Limb (tissue), 2 donors: Measurements from ENCODE around the gene SUPT3H.
A peak's percentile ranks its signal among the peaks of the same experiment; 100 is the strongest.
"Not testable (repeated sequence)": the region's sequence is repeated elsewhere in the genome, so short reads cannot be mapped to it uniquely, and the experiment has no call there.

ENCODE experiments used
- DNase-seq, 2 donors: peaks; one replicate each; pipeline ENCODE4 v3.0.0-alpha.2; 2016; ENCODE audit errors: extremely low spot score in 2 of 2

Gene SUPT3H

DNA sequence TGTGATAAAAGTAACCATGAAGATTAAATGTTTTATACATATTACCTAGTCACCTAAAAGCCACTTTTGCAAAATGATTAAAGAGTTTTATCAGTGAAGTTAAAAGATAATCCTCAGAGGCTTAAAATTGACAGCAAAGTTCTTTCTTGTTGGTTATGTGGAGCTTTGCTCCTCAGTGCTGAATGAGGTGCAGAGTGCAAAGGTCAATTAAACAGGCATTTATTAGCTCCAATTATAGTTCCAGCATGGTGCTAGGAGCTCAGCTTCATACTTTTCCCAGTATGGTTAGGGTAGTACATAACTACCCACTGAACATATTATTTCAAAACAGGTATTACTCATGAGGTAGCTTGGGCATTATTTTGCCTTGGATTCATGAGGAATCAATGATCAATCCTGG, 463.6 kb downstream of the SUPT3H start:
- DNase-seq: no peak

DNA sequence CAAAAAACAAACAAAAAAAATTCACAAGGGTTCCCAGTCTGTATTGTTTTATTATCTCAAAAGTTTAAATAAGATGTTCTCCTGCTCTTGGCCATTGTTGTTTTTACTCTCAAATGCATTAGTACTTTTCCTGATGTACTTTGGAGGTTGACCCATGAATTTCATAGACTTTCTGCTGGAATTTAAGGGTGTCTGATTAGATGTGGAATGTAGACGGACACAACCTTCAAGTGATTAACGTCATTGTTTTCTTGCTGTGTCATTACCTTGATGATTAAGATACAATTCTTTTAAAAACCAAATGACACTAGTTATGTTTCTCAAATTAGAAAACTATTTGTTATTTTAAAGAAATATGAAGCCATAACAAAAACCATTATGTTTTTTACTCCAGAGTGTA, 471.0 kb downstream of the SUPT3H start:
- no peak for DNase-seq

DNA sequence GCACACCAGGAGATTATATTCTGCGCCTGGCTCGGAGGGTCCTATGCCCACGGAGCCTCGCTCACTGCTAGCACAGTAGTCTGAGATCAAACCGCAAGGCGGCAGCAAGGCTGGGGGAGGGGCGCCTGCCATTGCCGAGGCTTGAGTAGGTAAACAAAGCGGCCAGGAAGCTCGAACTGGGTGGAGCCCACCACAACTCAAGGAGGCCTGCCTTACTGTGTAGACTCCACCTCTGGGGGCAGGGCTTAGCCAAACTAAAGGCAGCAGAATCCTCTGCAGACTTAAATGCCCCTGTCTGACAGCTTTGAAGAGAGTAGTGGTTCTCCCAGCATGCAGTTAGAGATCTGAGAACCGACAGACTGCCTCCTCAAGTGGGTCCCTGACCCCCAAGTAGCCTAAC, 477.4 kb downstream of the SUPT3H start:
- not testable (repeated sequence) for DNase-seq

DNA sequence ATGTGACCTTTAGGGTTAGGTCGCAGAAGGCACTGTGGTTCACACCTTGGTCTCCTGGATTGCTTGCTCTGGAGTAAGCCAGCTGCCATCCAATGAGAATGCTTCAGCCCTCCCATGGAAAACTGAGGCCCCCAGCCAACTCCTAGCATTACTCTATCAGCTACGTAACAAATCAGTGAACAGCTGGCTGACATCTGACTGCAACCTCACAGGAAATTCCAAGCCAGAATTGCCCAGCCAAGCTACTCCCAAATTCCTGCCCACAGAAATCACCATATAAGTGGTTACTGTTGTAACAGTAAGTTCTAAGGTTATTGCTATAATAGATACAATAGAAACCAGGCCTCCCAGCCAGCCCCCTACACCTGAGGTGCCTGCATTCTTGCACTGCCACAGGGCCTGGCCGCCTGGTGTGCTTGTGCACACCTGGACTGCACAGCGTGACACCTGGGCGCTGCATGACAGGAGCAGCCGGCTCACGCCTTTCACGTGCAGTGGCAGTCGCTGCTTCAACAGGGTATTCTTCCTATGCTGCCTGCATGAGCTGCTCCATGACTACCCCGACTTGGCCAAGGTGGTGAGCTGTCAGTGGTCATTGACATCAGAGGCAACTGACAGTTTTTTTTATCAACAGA, 479.3 kb downstream of the SUPT3H start:
- DNase-seq: no peak

DNA sequence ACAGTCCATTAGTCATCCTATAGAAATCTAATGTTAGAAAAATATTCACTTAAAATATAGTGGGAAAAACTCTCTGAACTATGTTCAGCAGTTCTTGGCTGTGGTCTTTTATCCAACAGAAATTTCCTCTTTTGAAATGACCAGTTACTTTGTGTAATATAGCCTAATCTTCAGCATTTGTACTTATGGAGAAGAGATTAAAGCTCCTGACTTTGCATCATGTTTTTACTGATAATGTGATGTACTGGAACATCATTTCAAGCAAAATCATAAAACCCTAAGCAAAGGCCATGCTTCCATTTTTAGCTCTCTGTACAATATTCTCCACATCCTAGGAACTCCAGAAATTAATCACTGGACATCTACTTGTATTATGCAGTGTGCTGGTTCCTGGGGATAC, 480.4 kb downstream of the SUPT3H start:
- DNase-seq: no peak

DNA sequence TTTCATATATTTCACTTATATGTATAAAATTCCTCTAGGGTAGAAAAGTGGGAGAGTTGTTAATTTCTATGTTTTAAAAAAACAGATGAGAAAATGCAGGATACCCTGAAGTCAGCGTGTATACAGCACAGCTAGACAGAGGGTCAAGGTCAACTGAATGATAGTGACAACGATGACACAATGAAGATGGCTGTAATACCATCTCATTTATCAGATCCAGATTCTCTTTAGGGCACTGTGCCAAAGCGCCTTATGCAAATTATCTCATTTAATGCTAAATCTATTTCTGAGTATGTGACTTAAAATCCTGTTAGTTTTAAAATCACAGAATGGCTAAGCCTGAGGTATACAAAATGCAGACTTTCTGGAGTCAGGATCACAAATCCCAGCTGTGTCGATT, 481.0 kb downstream of the SUPT3H start:
- DNase-seq: no peak

DNA sequence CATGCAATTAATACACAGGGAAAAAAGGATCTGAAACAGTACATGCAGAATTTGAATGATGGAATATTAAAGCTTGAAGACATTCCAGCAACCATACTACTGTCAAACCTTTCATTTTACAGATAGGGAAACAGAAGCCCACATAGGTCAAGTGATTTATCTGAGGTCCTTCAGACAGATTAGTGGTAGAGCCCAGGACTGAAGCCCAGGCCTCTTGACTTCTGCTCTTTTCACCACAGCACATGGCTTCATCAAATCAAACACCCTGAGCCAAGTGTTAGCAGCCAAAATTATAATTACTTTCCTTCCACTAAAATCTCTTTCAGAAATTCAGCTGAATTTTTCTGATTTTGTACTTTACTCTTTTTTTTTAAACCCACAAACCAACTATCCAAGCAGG, 485.2 kb downstream of the SUPT3H start:
- DNase-seq: no peak

DNA sequence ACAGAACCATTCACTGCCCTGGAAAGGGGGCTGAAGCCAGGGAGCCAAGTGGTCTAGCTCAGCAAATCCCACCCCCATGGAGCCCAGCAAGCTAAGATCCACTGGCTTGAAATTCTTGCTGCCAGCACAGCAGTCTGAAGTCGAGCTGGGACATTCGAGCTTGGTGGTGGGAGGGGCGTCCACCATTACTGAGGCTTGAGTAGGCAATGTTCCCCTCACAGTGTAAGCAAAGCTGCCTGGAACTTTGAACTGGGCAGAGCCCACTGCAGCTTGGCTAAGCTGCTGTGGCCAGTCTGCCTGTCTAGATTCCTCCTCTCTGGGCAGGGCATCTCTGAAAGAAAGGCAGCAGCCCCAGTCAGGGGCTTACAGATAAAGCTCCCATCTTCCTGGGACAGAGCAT, 498.7 kb downstream of the SUPT3H start:
- DNase-seq: not testable (repeated sequence)

DNA sequence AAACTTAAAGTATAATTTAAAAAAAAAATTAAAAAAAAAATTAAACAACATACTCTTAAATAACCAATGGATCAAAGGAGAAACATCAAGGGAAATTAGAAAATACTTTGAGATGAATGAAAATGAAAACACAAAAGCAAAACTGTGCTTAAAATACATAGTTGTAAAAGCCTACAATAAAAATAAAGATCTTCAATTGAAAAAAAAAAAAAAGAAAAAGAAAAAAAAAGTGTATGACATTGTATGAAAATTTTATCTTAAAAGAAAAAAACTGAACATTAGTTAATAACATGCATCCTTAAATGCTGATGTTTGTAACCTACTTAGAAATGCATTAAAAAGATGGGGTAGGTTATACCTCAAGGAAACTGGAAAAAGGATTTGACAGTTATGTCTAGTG, 501.1 kb downstream of the SUPT3H start:
- not testable (repeated sequence) for DNase-seq

DNA sequence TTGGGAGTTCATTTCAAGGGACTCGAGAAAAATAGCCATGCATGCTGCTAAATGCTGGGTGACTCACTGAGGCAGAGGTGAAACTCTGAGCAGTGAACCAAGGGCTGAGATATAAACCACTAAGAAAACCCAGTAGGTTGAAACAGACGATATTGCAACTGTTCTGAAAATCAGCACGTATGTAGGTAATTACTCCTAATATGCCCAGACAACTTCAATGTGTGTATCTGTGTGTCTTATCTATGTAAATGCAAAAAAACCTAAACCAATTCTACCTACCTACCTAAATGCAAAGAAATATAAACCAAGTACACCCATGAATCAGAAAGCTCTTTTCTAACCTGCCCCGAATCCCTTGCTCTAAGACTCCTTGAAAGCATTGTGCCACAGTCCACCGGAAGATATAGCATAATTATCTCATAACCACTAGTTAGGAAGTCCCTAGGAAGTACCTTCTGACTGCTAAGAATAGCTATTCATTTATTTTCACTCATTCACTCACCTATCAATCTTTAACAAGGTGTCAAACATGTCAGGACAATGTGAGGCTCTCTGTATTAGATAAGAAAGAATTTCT, 508.3 kb downstream of the SUPT3H start:
- DNase-seq: no peak

DNA sequence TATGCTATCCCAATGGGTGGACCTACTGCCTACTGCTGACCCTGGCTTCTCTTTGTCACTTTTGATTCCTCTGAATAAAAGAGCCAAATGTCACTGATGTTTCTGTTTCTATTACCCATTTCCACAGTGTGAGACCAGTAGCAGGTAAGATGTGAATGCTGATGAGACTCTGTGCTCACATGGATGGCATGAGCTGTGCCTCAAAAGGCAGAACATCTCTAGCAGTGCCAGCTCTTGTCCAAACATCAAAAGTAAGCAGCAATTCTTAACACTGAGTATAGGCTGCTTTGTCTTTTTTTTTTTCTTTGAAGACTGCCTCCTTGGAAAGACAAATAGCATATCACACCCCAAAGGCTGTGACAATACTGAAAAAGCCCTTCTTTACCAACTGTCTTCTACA, 508.8 kb downstream of the SUPT3H start:
- DNase-seq: no peak

DNA sequence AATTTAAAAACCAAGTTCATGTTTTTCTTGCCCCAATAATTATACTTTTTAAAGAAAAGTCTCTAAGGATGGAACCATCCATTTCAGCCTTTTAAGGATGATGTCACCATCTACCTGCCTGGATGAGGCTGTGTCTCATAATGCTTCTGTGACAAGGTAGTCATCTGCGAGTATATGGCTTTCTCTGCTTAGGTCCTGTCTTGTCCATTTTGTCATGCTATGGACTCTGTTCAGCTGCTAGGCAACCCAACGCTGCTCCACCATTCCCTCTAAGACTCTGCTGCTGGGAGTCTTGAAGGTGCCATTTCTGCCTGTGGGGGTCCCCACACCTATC, 509.4 kb downstream of the SUPT3H start:
- DNase-seq: no peak

DNA sequence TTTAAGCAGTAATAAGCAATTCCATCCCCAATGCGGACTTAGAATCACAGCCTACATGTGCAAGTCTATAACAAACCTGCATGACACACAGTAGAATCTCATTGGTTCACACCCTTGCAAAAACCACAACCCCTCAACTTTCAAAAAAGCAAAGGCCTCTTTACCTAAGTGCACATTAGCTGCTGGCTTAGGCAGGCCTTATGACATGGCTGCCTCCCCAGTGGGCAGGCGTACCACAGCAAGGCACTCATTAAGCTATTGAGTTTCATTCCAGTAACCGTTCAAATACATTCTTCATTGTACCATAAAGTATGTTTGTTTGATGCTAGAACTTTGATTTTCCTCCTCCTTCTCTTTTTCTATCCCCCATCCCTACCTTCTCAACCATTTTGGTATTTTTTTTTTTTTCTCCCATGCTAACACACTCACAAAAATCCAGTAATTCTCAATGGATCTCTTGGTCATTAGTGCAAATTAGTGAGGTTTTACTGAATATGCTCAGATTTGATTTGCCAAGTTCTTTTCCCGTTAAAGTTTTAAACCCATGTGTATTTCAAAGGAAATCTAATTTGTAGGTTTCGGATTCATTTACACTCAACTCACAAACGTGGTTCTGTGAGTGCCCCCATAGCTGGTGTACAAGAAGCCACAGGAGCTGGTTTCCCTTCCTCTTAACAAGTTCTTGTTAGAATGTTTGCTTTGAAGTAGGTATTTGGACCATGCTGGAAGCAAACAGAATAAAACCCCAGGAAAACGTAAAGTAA, 510.0 kb downstream of the SUPT3H start:
- no peak for DNase-seq

DNA sequence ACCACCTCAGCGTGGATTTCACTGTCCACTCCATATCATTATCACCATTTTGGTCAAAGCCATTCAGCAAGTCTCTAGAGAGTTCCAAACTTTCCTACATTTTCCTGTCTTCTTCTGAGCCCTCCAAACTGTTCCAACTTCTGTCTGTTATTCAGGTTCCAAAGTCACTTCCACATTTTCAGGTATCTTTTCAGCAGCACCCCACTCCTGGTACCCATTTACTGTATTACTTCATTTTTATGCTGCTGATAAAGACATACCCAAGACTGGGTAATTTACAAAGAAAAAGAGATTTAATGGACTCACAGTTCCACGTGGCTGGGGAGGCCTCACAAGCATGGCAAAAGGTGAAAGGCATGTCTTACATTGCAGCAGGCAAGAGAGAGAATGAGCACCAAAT, 512.5 kb downstream of the SUPT3H start:
- DNase-seq: not testable (repeated sequence)

DNA sequence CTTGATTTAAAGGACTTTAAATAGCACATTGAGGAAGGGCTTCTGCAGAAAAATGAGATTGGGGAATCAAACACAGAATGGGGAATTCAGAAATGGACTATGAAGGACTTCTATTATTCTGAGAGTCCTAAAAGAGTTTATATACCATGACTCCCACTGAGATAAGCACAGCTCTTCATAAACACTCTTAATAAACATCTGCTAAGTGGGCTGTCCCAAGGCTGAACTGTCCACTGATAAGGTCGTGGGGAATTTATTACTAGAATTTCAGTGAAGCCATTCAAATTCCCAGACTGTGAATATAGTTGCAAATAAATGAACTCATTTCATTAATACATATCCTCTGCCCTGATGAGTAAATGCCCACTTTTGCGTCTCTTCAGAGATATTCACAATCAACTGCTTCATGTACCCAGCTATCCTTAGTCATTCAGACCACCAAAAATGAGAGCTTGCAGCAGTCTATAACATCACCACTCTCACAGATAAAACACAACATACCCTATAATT, 517.8 kb downstream of the SUPT3H start:
- no peak for DNase-seq

DNA sequence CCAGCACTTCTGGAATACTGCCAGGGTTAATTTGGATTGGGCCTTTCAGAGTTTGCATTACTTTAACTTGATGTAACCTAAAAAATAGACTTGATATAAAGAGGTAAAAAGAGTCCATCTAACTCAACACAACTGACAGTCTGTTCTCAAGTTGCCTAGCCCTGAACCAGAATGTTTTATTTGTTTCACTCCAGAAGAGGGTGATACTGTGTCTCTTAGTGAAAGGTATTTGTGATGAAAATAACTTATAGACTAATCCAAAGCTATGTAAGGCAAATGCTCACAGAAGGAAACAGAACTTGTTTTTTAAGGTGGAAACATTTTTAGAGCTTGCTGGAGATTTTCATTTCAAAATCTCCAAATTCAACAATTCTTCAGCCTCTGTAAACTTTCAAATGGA, 518.7 kb downstream of the SUPT3H start:
- no peak for DNase-seq

DNA sequence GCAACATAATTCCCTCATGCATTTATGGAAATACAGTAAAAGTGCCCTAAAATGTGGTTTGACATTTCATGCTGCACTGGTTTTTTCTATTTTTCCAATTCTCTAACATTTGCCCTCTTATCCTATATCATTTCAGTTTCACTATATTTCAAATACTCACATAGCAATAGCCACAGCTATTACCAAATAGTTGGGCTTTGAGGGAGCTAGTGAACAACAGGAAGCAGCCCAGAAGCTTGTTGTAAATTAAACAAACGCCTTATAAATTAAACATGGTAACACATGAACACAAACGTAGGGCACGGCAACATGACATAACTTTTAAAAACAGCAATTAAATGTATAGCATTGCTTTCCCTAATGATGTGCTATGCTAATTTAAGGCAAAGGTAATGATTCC, 521.3 kb downstream of the SUPT3H start:
- DNase-seq: no peak

DNA sequence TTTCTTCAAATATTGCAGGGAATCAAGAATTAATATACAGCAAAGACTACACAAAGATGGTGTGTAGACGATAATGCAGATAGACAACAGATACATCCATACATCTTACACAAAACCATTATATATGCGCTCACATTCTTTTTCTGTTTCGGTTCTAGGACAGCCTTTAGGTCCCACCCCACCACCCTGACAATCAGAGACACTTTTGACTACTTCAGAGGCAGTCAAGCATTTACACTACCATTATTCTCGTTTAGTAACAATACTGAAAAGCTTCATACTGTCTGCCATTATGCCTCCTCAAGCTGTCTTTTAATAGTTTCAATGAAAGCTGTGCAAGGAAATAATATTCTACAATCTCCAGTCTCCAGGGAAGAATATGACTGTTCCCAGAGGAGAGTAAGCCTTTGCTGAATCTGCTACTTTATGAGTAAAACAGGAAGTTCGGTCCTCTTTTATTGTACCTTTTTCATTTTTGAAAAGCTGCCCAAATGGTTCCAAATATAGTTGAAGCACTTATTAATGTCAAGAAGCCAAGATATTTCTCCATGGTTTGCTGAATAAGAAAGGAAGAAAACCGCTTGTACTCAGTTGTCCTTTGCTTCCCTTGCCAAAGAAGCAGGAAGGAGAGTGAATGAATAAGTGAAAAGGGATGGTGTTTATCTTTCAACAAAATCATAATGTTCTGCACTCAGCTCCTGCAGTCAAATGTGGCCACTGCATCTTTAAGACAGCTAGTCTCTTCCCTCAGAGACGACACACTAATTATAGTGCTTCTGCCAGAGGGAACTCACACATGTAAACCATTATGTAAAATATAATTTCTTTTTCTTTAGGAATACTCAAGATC, 521.9 kb downstream of the SUPT3H start:
- DNase-seq: peak in 1 of 2 donors; percentile 58

DNA sequence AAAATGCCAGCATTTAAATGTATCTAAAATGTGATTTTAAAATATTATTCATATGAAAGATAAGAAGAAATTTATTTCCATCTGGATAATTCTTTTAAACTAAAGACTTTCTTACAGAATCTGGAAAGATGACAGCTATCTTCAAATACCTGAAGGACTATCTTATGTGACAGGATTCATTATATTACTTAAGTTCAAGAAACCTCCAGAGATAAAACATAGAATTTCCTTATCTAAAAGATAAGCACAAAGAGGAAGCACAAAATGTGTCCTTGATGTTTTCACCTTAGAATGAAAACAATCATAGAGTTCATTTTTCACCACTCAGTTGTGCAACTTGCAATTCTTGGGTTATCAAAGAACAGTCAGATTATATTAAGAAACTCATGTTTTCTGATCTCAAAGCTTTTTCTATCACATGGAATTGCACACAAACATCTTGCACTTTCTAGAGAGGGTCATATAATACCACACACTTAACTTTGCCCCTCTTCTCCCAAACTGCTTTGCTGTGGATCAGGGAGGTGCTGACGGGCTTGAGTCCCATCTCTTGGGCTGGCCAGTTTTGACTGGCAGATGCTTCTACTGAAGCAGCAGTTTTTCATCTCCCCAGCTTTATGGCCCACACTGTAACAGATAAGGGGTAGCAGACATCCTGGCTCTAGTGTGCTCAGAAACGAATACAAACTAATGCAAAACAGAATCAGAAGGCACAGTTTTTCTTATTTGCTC, 522.9 kb downstream of the SUPT3H start:
- DNase-seq: no peak

DNA sequence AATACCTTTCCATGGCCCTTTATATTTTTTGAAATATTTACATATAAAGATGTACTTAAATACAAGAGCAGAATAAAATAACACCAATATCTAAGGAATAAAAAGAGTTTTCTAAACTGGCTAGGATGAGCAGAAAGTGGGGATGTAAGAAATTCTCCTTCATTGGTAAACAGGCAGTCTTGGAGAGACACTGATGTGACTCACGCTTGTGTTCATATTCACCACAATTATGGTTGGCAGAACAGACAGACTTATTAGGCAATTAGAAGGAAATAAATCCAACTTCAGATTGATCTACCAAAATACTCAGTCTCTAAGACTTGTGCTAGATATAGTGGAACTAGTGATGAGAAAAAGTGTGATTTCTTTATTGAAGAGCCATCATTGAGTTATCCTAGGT, 526.6 kb downstream of the SUPT3H start:
- no peak for DNase-seq

DNA sequence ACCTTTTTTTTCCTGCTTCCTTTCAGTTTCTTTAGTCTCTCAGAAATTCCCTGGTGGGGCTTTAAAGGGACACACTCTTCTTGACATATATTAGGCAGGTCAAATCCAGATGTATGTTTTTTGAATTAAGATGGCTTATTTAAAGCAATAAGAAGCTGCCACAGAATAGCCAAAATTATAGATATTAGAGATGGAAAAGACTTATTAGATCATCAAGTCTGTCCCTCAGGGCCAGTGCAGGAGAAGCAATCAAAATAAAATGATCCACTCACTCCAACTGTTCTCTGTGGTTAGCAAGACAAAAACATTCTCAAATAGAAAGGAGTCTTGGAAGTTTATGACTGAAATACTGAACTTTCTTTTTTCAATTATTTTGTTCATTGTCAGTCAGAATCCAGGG, 527.4 kb downstream of the SUPT3H start:
- DNase-seq: peak in 1 of 2 donors; percentile 46
